Activated CD4-positive, alpha-beta memory T cell treated with anti-CD3 and anti-CD28 coated beads, Interleukin-2, amount 10 ng/mL, durations not matched to agents 7 days and 5 days (primary cell): ENCODE data around the gene SMIM17. TPM values are rescaled to one million over a fixed set of nuclear protein-coding genes. Genes with fewer than 3 reads are reported as not detected.

Experiments used
- CTCF ChIA-PET: fragments of 350-600 bp; sonication (Branson Sonifier 250); formaldehyde crosslinking; loops from one replicate; lab custom pipeline; 2021; ENCODE audit warnings: antibody characterized with exemption, inconsistent platforms; lab: Charles Lee
- POLR2A ChIA-PET: fragments of 350-600 bp; sonication (Branson Sonifier 250); formaldehyde crosslinking; loops from one replicate; lab custom pipeline; 2021; ENCODE audit warnings: antibody characterized with exemption; lab: Charles Lee
- DNase-seq: peaks from one replicate; pipeline ENCODE4 v3.0.0-alpha.2; 2020
- H3K27ac Mint-ChIP-seq: one replicate; pipeline ENCODE4 v1.8.0; 2021; ENCODE audit warnings: mild to moderate bottlenecking, mixed read lengths
- H3K27me3 Mint-ChIP-seq: one replicate; pipeline ENCODE4 v1.8.0; 2021; ENCODE audit warnings: mixed read lengths
- H3K36me3 Mint-ChIP-seq: one replicate; pipeline ENCODE4 v1.8.0; 2021; ENCODE audit warnings: low read depth, mixed read lengths
- H3K4me1 Mint-ChIP-seq: one replicate; pipeline ENCODE4 v1.8.0; 2021; ENCODE audit warnings: mixed read lengths
- H3K4me3 Mint-ChIP-seq: one replicate; pipeline ENCODE4 v1.8.0; 2021; ENCODE audit warnings: mild to moderate bottlenecking, mixed read lengths
- H3K9me3 Mint-ChIP-seq: one replicate; pipeline ENCODE4 v1.8.0; 2021; ENCODE audit warnings: mixed read lengths
- total RNA-seq, 2 experiments: library from RNA; stranded (reverse); gene quantifications; one replicate each; pipeline ENCODE4 v1.2.3, GENCODE V29; 2021

Gene SMIM17
- under 1 TPM in 1 of 2 experiments, not detected in 1; 0.33 TPM for total RNA-seq

- no peaks in the 10 kb centered on the region for H3K27me3 Mint-ChIP-seq
- CTCF ChIA-PET, result no interaction called here
- H3K4me3 Mint-ChIP-seq, result no peak within 1 kb of the TSS
- no peak for DNase-seq
- peaks cover 8% of the 10 kb centered on the region for H3K36me3 Mint-ChIP-seq
- H3K4me1 Mint-ChIP-seq, result no peaks in the 10 kb centered on the region
- POLR2A ChIA-PET, result no interaction called here
- peaks cover 44% of the 10 kb centered on the region for H3K9me3 Mint-ChIP-seq
- H3K27ac Mint-ChIP-seq, result no peak within 1 kb of the TSS
These were observed at the start of gene SMIM17 for GRCh38 chr19:56642711-56643459. Gene SMIM17, plus strand, starts transcription at chr19:56643159. Its CDS starts 2,509 bp downstream, at chr19:56645668.

GRCh38 chr19:56594446-56594782, 48.5 kb upstream of the SMIM17 start:
- Mint-ChIP-seq H3K36me3 (peaks cover 29% of the 10 kb centered on the region), H3K4me3 (peak overlapping the region; percentile 97), H3K27me3 (no peaks in the 10 kb centered on the region), H3K9me3 (peaks cover 56% of the 10 kb centered on the region), H3K4me1 (peaks cover 18% of the 10 kb centered on the region), H3K27ac (no peak overlapping the region)
- POLR2A ChIA-PET, result interaction anchor here (1.2 kb wide), 1 partner anchor 27 kb away, joined by 3 read pairs; the partner anchor contains the start of gene ZNF470
- CTCF ChIA-PET, result no interaction called here
- no peak for DNase-seq

- Mint-ChIP-seq H3K4me1 (peaks cover 18% of the 10 kb centered on the region), H3K27me3 (no peaks in the 10 kb centered on the region), H3K27ac (peak within 1 kb of the TSS; percentile 73), H3K4me3 (peak within 1 kb of the TSS; percentile 97), H3K9me3 (peaks cover 56% of the 10 kb centered on the region), H3K36me3 (peaks cover 33% of the 10 kb centered on the region)
- DNase-seq, result peak; percentile 88
- ChIA-PET CTCF (no interaction called here), POLR2A (interaction anchor here (1.2 kb wide), 1 partner anchor 28 kb away, joined by 3 read pairs; the partner anchor contains the start of gene ZNF470)
These were observed 48.0 kb upstream of the SMIM17 start, which contains the start of gene ZNF71 for GRCh38 chr19:56594783-56595547. Gene ZNF71, plus strand, starts transcription at chr19:56595302. Its CDS starts 6,257 bp downstream, at chr19:56601559.

GRCh38 chr19:56595548-56595899, 47.4 kb upstream of the SMIM17 start:
- Mint-ChIP-seq H3K36me3 (peaks cover 35% of the 10 kb centered on the region), H3K27me3 (no peaks in the 10 kb centered on the region), H3K4me3 (peak overlapping the region; percentile 97), H3K27ac (peak overlapping the region; percentile 73), H3K4me1 (peaks cover 18% of the 10 kb centered on the region), H3K9me3 (peaks cover 55% of the 10 kb centered on the region)
- no peak for DNase-seq
- ChIA-PET POLR2A (interaction anchor here (1.2 kb wide), 1 partner anchor 29 kb away, joined by 3 read pairs; the partner anchor contains the start of gene ZNF470), CTCF (no interaction called here)

- CTCF ChIA-PET, result no interaction called here
- no peak for DNase-seq
- H3K36me3 Mint-ChIP-seq, result peaks cover 47% of the 10 kb centered on the region
- H3K4me3 Mint-ChIP-seq, result peak overlapping the region; percentile 97
- POLR2A ChIA-PET, result no interaction called here
- H3K27ac Mint-ChIP-seq, result no peak overlapping the region
- H3K27me3 Mint-ChIP-seq, result no peaks in the 10 kb centered on the region
- peaks cover 60% of the 10 kb centered on the region for H3K9me3 Mint-ChIP-seq
- H3K4me1 Mint-ChIP-seq, result peaks cover 18% of the 10 kb centered on the region
These were observed 46.3 kb upstream of the SMIM17 start for GRCh38 chr19:56596676-56597075.

- ChIA-PET CTCF (no interaction called here), POLR2A (no interaction called here)
- no peak overlapping the region for H3K4me3 Mint-ChIP-seq
- H3K4me1 Mint-ChIP-seq, result peaks cover 18% of the 10 kb centered on the region
- peaks cover 55% of the 10 kb centered on the region for H3K36me3 Mint-ChIP-seq
- no peaks in the 10 kb centered on the region for H3K27me3 Mint-ChIP-seq
- H3K9me3 Mint-ChIP-seq, result peaks cover 57% of the 10 kb centered on the region
- no peak overlapping the region for H3K27ac Mint-ChIP-seq
- no peak for DNase-seq
These were observed 45.3 kb upstream of the SMIM17 start for GRCh38 chr19:56597696-56598095.

GRCh38 chr19:56601375-56601774, 41.6 kb upstream of the SMIM17 start:
- Mint-ChIP-seq H3K27ac (no peak overlapping the region), H3K4me3 (no peak overlapping the region), H3K9me3 (peaks cover 64% of the 10 kb centered on the region), H3K4me1 (peaks cover under 1% of the 10 kb centered on the region), H3K27me3 (no peaks in the 10 kb centered on the region), H3K36me3 (peaks cover 71% of the 10 kb centered on the region)
- CTCF ChIA-PET, result no interaction called here
- no peak for DNase-seq
- POLR2A ChIA-PET, result no interaction called here

- ChIA-PET POLR2A (no interaction called here), CTCF (no interaction called here)
- Mint-ChIP-seq H3K4me1 (no peaks in the 10 kb centered on the region), H3K27me3 (no peaks in the 10 kb centered on the region), H3K36me3 (peaks cover 57% of the 10 kb centered on the region), H3K9me3 (peaks cover 65% of the 10 kb centered on the region), H3K4me3 (no peak overlapping the region), H3K27ac (no peak overlapping the region)
- DNase-seq, result no peak
These were observed 39.1 kb upstream of the SMIM17 start for GRCh38 chr19:56603829-56604228.

- DNase-seq, result no peak
- H3K9me3 Mint-ChIP-seq, result peaks cover 62% of the 10 kb centered on the region
- no peak overlapping the region for H3K4me3 Mint-ChIP-seq
- H3K27ac Mint-ChIP-seq, result no peak overlapping the region
- H3K36me3 Mint-ChIP-seq, result peaks cover 43% of the 10 kb centered on the region
- no peaks in the 10 kb centered on the region for H3K27me3 Mint-ChIP-seq
- H3K4me1 Mint-ChIP-seq, result no peaks in the 10 kb centered on the region
- ChIA-PET CTCF (no interaction called here), POLR2A (no interaction called here)
These were observed 34.5 kb upstream of the SMIM17 start for GRCh38 chr19:56608274-56608964.

- Mint-ChIP-seq H3K9me3 (peaks cover 70% of the 10 kb centered on the region), H3K4me3 (no peak overlapping the region)
These were observed 31.7 kb upstream of the SMIM17 start for GRCh38 chr19:56611288-56611687.

GRCh38 chr19:56612737-56613136, 30.2 kb upstream of the SMIM17 start:
- Mint-ChIP-seq H3K4me3 (no peak overlapping the region), H3K27me3 (no peaks in the 10 kb centered on the region), H3K4me1 (no peaks in the 10 kb centered on the region), H3K9me3 (peaks cover 72% of the 10 kb centered on the region), H3K36me3 (peaks cover 60% of the 10 kb centered on the region), H3K27ac (no peak overlapping the region)
- ChIA-PET CTCF (no interaction called here), POLR2A (no interaction called here)
- DNase-seq, result no peak

More at GRCh38 chr19:56611288-56611687, 31.7 kb upstream of the SMIM17 start:
- Mint-ChIP-seq H3K27me3 (no peaks in the 10 kb centered on the region), H3K4me1 (no peaks in the 10 kb centered on the region), H3K36me3 (peaks cover 51% of the 10 kb centered on the region), H3K27ac (no peak overlapping the region)
- no peak for DNase-seq
- CTCF ChIA-PET, result no interaction called here
- POLR2A ChIA-PET, result no interaction called here

GRCh38 chr19:56613639-56614038, 29.3 kb upstream of the SMIM17 start:
- POLR2A ChIA-PET, result no interaction called here
- no peak overlapping the region for H3K4me3 Mint-ChIP-seq
- H3K4me1 Mint-ChIP-seq, result no peaks in the 10 kb centered on the region
- no peak overlapping the region for H3K27ac Mint-ChIP-seq
- peaks cover 73% of the 10 kb centered on the region for H3K9me3 Mint-ChIP-seq
- no peak for DNase-seq
- peaks cover 64% of the 10 kb centered on the region for H3K36me3 Mint-ChIP-seq
- no peaks in the 10 kb centered on the region for H3K27me3 Mint-ChIP-seq
- CTCF ChIA-PET, result no interaction called here

- Mint-ChIP-seq H3K9me3 (peaks cover 66% of the 10 kb centered on the region), H3K36me3 (peaks cover 74% of the 10 kb centered on the region), H3K27ac (no peak overlapping the region), H3K4me3 (no peak overlapping the region), H3K27me3 (no peaks in the 10 kb centered on the region), H3K4me1 (no peaks in the 10 kb centered on the region)
- DNase-seq, result no peak
- ChIA-PET POLR2A (no interaction called here), CTCF (no interaction called here)
These were observed 25.4 kb upstream of the SMIM17 start for GRCh38 chr19:56617531-56617930.
